IPS-18a (cell line): Measurements from ENCODE around the gene PSMB9.

Experiments
- H3K27ac ChIP-seq: one replicate; pipeline ENCODE4 v1.5.1; 2013; ENCODE audit warnings: low read length
- H3K27me3 ChIP-seq: one replicate; pipeline ENCODE4 v1.6.1; 2013; ENCODE audit warnings: mild to moderate bottlenecking, low read length; ENCODE audit not compliant: control insufficient read depth, insufficient read depth
- H3K36me3 ChIP-seq: one replicate; pipeline ENCODE4 v1.6.1; 2013; ENCODE audit warnings: low read depth, low read length; ENCODE audit not compliant: control insufficient read depth
- H3K4me1 ChIP-seq: one replicate; pipeline ENCODE4 v1.6.1; 2013; ENCODE audit warnings: low read depth, low read length; ENCODE audit not compliant: control insufficient read depth
- H3K4me3 ChIP-seq: one replicate; pipeline ENCODE4 v1.5.1; 2013; ENCODE audit warnings: low read length
- H3K9ac ChIP-seq: one replicate; pipeline ENCODE4 v1.6.1; 2013; ENCODE audit warnings: mild to moderate bottlenecking, low read length, moderate library complexity
- H3K9me3 ChIP-seq: one replicate; pipeline ENCODE4 v1.6.1; 2013; ENCODE audit warnings: low read depth, low read length; ENCODE audit not compliant: control insufficient read depth

PSMB9 gene

GRCh38 chr6:32852018-32852843 lies 1.8 kb upstream of the PSMB9 start:
- Histone ChIP-seq H3K9me3 (no peaks in the 10 kb centered on the region), H3K9ac (no peak overlapping the region), H3K36me3 (no peaks in the 10 kb centered on the region), H3K27ac (no peak overlapping the region), H3K4me1 (no peaks in the 10 kb centered on the region), H3K27me3 (peaks cover 62% of the 10 kb centered on the region), H3K4me3 (peak overlapping the region; percentile 81)

- Histone ChIP-seq H3K4me3 (peak overlapping the region; percentile 81), H3K4me1 (no peaks in the 10 kb centered on the region), H3K9me3 (no peaks in the 10 kb centered on the region), H3K36me3 (no peaks in the 10 kb centered on the region), H3K27me3 (peaks cover 64% of the 10 kb centered on the region), H3K9ac (peak overlapping the region; percentile 25), H3K27ac (no peak overlapping the region)
Observed at GRCh38 chr6:32852844-32853540, 1.0 kb upstream of the PSMB9 start.

GRCh38 chr6:32854376-32855178 lies 585 bp downstream of the PSMB9 start:
- Histone ChIP-seq H3K9ac (peak overlapping the region; percentile 37), H3K4me3 (peak overlapping the region; percentile 81), H3K27me3 (peaks cover 64% of the 10 kb centered on the region), H3K27ac (no peak overlapping the region), H3K4me1 (no peaks in the 10 kb centered on the region), H3K36me3 (no peaks in the 10 kb centered on the region), H3K9me3 (no peaks in the 10 kb centered on the region)

GRCh38 chr6:32855467-32856174 lies 1.6 kb downstream of the PSMB9 start:
- no peaks in the 10 kb centered on the region for H3K36me3 ChIP-seq
- H3K9ac ChIP-seq: no peak overlapping the region
- H3K27ac ChIP-seq: no peak overlapping the region
- no peaks in the 10 kb centered on the region for H3K9me3 ChIP-seq
- peaks cover 2% of the 10 kb centered on the region for H3K4me1 ChIP-seq
- no peak overlapping the region for H3K4me3 ChIP-seq
- peaks cover 59% of the 10 kb centered on the region for H3K27me3 ChIP-seq

- H3K9me3 ChIP-seq: no peaks in the 10 kb centered on the region
- H3K27me3 ChIP-seq: peaks cover 44% of the 10 kb centered on the region
- H3K36me3 ChIP-seq: no peaks in the 10 kb centered on the region
- no peak overlapping the region for H3K27ac ChIP-seq
- no peak overlapping the region for H3K4me3 ChIP-seq
- H3K9ac ChIP-seq: no peak overlapping the region
- H3K4me1 ChIP-seq: peaks cover 7% of the 10 kb centered on the region
Observed at GRCh38 chr6:32857156-32857891, 3.3 kb downstream of the PSMB9 start.

- no peak overlapping the region for H3K4me3 ChIP-seq
- H3K27me3 ChIP-seq: peaks cover 36% of the 10 kb centered on the region
- H3K9me3 ChIP-seq: no peaks in the 10 kb centered on the region
- H3K36me3 ChIP-seq: no peaks in the 10 kb centered on the region
- H3K9ac ChIP-seq: no peak overlapping the region
- H3K4me1 ChIP-seq: peaks cover 7% of the 10 kb centered on the region
- no peak overlapping the region for H3K27ac ChIP-seq
Observed at GRCh38 chr6:32858194-32858593, 4.2 kb downstream of the PSMB9 start.

- H3K4me3 ChIP-seq: no peak overlapping the region
- H3K9ac ChIP-seq: peak overlapping the region; percentile 43
- H3K27me3 ChIP-seq: peaks cover 15% of the 10 kb centered on the region
- H3K4me1 ChIP-seq: peaks cover 7% of the 10 kb centered on the region
- H3K36me3 ChIP-seq: no peaks in the 10 kb centered on the region
- H3K27ac ChIP-seq: no peak overlapping the region
- H3K9me3 ChIP-seq: no peaks in the 10 kb centered on the region
Observed at GRCh38 chr6:32860674-32861073, 6.7 kb downstream of the PSMB9 start.

- Histone ChIP-seq H3K36me3 (no peaks in the 10 kb centered on the region), H3K4me3 (no peak overlapping the region), H3K27ac (no peak overlapping the region), H3K27me3 (no peaks in the 10 kb centered on the region), H3K9me3 (no peaks in the 10 kb centered on the region), H3K9ac (no peak overlapping the region), H3K4me1 (peaks cover 7% of the 10 kb centered on the region)
Observed at GRCh38 chr6:32862725-32863124, 8.7 kb downstream of the PSMB9 start.

- Histone ChIP-seq H3K4me1 (peaks cover 2% of the 10 kb centered on the region), H3K27me3 (no peaks in the 10 kb centered on the region), H3K4me3 (no peak overlapping the region), H3K36me3 (no peaks in the 10 kb centered on the region), H3K9ac (no peak overlapping the region), H3K27ac (no peak overlapping the region), H3K9me3 (no peaks in the 10 kb centered on the region)
Observed at GRCh38 chr6:32865724-32866443, 11.9 kb downstream of the PSMB9 start.

- Histone ChIP-seq H3K9me3 (no peaks in the 10 kb centered on the region), H3K9ac (no peak overlapping the region), H3K27ac (no peak overlapping the region), H3K27me3 (no peaks in the 10 kb centered on the region), H3K36me3 (no peaks in the 10 kb centered on the region), H3K4me3 (no peak overlapping the region), H3K4me1 (no peaks in the 10 kb centered on the region)
Observed at GRCh38 chr6:32867022-32867477, 13.1 kb downstream of the PSMB9 start.
